Naive thymus-derived CD4-positive, alpha-beta T cell (primary cell): ENCODE results near the gene NRAS. TPM values are rescaled to one million over a fixed set of nuclear protein-coding genes. Genes with fewer than 3 reads are reported as not detected.
A peak's percentile ranks its signal among the peaks of the same experiment; 100 is the strongest.

ENCODE experiments used
- ATAC-seq: fragments of 150-1000 bp; cut with Tn5 transposase; 2 replicates; pipeline ENCODE4 v1.10.0; 2021; ENCODE audit warnings: mild to moderate bottlenecking, moderate library complexity
- CTCF ChIA-PET: fragments of 350-600 bp; sonication (Branson Sonifier 250); formaldehyde crosslinking; loops from one replicate; lab custom pipeline; 2021; ENCODE audit warnings: antibody characterized with exemption; lab: Charles Lee
- POLR2A ChIA-PET: fragments of 350-600 bp; sonication (Branson Sonifier 250); formaldehyde crosslinking; loops from one replicate; lab custom pipeline; 2021; ENCODE audit warnings: antibody characterized with exemption, inconsistent platforms; lab: Charles Lee
- DNase-seq, 9 donors: peaks; one replicate each; pipeline versions ENCODE4 v3.0.0 to v3.0.0-alpha.2; 2020 to 2022; ENCODE audit warnings: mixed read lengths in 1 of 9
- H3K27ac ChIP-seq: one replicate; pipeline ENCODE4 v1.7.0; 2013; ENCODE audit warnings: mild to moderate bottlenecking, low read depth, low read length, moderate library complexity
- H3K27me3 ChIP-seq, 2 donors: one replicate each; pipeline ENCODE4 v1.7.0; 2013; ENCODE audit warnings: low read length in 2 of 2, mild to moderate bottlenecking in 2 of 2, moderate library complexity in 2 of 2; ENCODE audit not compliant: control insufficient read depth in 2 of 2, insufficient read depth in 2 of 2
- H3K36me3 ChIP-seq, 3 experiments: 1 replicate in 2 of 3; 2 replicates in 1 of 3; pipeline ENCODE4 v1.7.0; 2013; ENCODE audit warnings: low read length in 3 of 3, mild to moderate bottlenecking in 3 of 3, moderate library complexity in 1 of 3; ENCODE audit not compliant: insufficient read depth in 3 of 3, control insufficient read depth in 2 of 3
- H3K4me1 ChIP-seq, 2 donors: one replicate each; pipeline ENCODE4 v1.7.0; 2013; ENCODE audit warnings: low read length in 2 of 2, mild to moderate bottlenecking in 2 of 2, moderate library complexity in 1 of 2; ENCODE audit not compliant: control insufficient read depth in 2 of 2, insufficient read depth in 2 of 2
- H3K4me3 ChIP-seq: 2 replicates; pipeline ENCODE4 v1.7.0; 2013; ENCODE audit warnings: mild to moderate bottlenecking, low read length
- H3K9me3 ChIP-seq, 3 experiments: 1 replicate in 2 of 3; 2 replicates in 1 of 3; pipeline ENCODE4 v1.7.0; 2013; ENCODE audit warnings: low read length in 3 of 3; ENCODE audit not compliant: control insufficient read depth in 2 of 3
- H3K27ac Mint-ChIP-seq, 9 donors: one replicate each; pipeline ENCODE4 v1.8.0; 2020 to 2022; ENCODE audit warnings: mixed read lengths in 9 of 9, mild to moderate bottlenecking in 8 of 9, moderate library complexity in 5 of 9, inconsistent platforms in 2 of 9
- H3K27me3 Mint-ChIP-seq, 5 donors: one replicate each; pipeline ENCODE4 v1.8.0; 2021 to 2022; ENCODE audit warnings: mixed read lengths in 5 of 5, mild to moderate bottlenecking in 1 of 5
- H3K36me3 Mint-ChIP-seq, 5 donors: one replicate each; pipeline ENCODE4 v1.8.0; 2020 to 2022; ENCODE audit warnings: mixed read lengths in 5 of 5, mild to moderate bottlenecking in 3 of 5, inconsistent platforms in 1 of 5
- H3K4me1 Mint-ChIP-seq, 7 donors: one replicate each; pipeline ENCODE4 v1.8.0; 2020 to 2022; ENCODE audit warnings: mixed read lengths in 7 of 7, mild to moderate bottlenecking in 3 of 7, inconsistent platforms in 1 of 7
- H3K4me3 Mint-ChIP-seq, 10 donors: one replicate each; pipeline ENCODE4 v1.8.0; 2020 to 2022; ENCODE audit warnings: mild to moderate bottlenecking in 10 of 10, mixed read lengths in 10 of 10, moderate library complexity in 6 of 10, inconsistent platforms in 2 of 10
- H3K9me3 Mint-ChIP-seq, 11 donors: one replicate each; pipeline ENCODE4 v1.8.0; 2020 to 2022; ENCODE audit warnings: mixed read lengths in 11 of 11, mild to moderate bottlenecking in 4 of 11, inconsistent platforms in 1 of 11, moderate library complexity in 1 of 11
- intact Hi-C, 2 donors: fragments of 100-400 bp; cut with micrococcal nuclease; formaldehyde crosslinking; loops; one replicate each; pipeline ENCODE4 v1.15.1; 2023
- polyA plus RNA-seq, 2 donors: library from polyadenylated mRNA; unstranded; fragments of 300-500 nt; fragmentation: Illumina TruSeq; gene quantifications; one replicate each; pipeline ENCODE4 v1.2.3, GENCODE V29; 2021
- total RNA-seq, 6 experiments: library from RNA in 5 of 6; stranded (reverse) in 5 of 6; gene quantifications; 1 replicate in 5 of 6; 2 replicates in 1 of 6; pipeline ENCODE4 v1.2.3 and lab custom pipeline; 2021 to 2026

Gene NRAS
- total RNA-seq, result 10 to 100 TPM; 22.3 to 56.0 (median 25.0) TPM
- polyA plus RNA-seq, result 10 to 100 TPM; 15.7 to 23.4 TPM
- total RNA-seq (lab: John Stamatoyannopoulos, UW), result 45.5 reads per million, percentile 69 among the genes with 10 or more reads in this experiment

- Histone ChIP-seq H3K9me3 (no peaks in the 10 kb centered on the region), H3K27me3 (no peaks in the 10 kb centered on the region), H3K36me3 (peaks cover 19 to 60% (median 32%) of the 10 kb centered on the region in 3 experiments), H3K4me1 (peaks cover 17 to 20% of the 10 kb centered on the region in 2 donors), H3K27ac (peak within 1 kb of the TSS; percentile 98), H3K4me3 (peak within 1 kb of the TSS; percentile 98)
- peak within 1 kb of the TSS; percentile 91 to 100 (median 96) for H3K4me3 Mint-ChIP-seq
- peaks cover 13 to 42% (median 22%) of the 10 kb centered on the region in 5 donors for H3K36me3 Mint-ChIP-seq
- H3K4me1 Mint-ChIP-seq, result peaks cover 10 to 34% (median 25%) of the 10 kb centered on the region in 7 donors
- intact Hi-C loops, result loop anchor here (1.0 to 5.0 kb wide), 12 partner anchors 41 to 1999 kb away; partner anchors contain the start of genes BCAS2 (in 2 of the 2), CSDE1 (in 2 of the 2), DENND2C (in 2 of the 2) and SIKE1 (in 2 of the 2)
- ChIA-PET POLR2A (interaction anchor here (0.6 to 3.2 kb wide), 8 partner anchors 9 to 205 kb away, joined by 3 to 36 read pairs (median 6); partner anchors contain the start of genes BCAS2, CSDE1, SIKE1 and TRIM33), CTCF (no interaction called here)
- H3K27ac Mint-ChIP-seq, result peak within 1 kb of the TSS; percentile 93 to 99 (median 97)
- ATAC-seq (peak; percentile 98), DNase-seq (peak; percentile 90 to 96 (median 94))
- H3K27me3 Mint-ChIP-seq, result no peaks in the 10 kb centered on the region
- peaks cover 0 to 5% (median 0%) of the 10 kb centered on the region in 11 donors for H3K9me3 Mint-ChIP-seq
These were observed at the start of gene NRAS for GRCh38 chr1:114716304-114717170. TSS of gene NRAS (minus strand) at chr1:114716771. CDS start at chr1:114716160, 611 bp downstream.

- DNase-seq (no peak), ATAC-seq (no peak)
- Mint-ChIP-seq H3K4me1 (no peaks in the 10 kb centered on the region), H3K9me3 (peaks cover 0 to 9% (median 2%) of the 10 kb centered on the region in 11 donors), H3K27ac (no peak overlapping the region), H3K36me3 (peaks cover 0 to 11% (median 6%) of the 10 kb centered on the region in 5 donors), H3K4me3 (no peak overlapping the region), H3K27me3 (no peaks in the 10 kb centered on the region)
- Histone ChIP-seq H3K4me3 (no peak overlapping the region), H3K9me3 (no peaks in the 10 kb centered on the region), H3K27ac (no peak overlapping the region), H3K4me1 (no peaks in the 10 kb centered on the region), H3K27me3 (no peaks in the 10 kb centered on the region), H3K36me3 (no peaks in the 10 kb centered on the region)
- ChIA-PET CTCF (no interaction called here), POLR2A (no interaction called here)
- intact Hi-C loops, result no loop called here
These were observed 48.1 kb upstream of the NRAS start for GRCh38 chr1:114764689-114765088.

- Histone ChIP-seq H3K4me1 (peaks cover 37 to 42% of the 10 kb centered on the region in 2 donors), H3K27me3 (no peaks in the 10 kb centered on the region), H3K4me3 (peak overlapping the region; percentile 100), H3K27ac (peak overlapping the region; percentile 97), H3K36me3 (peaks cover 0 to 4% (median 0%) of the 10 kb centered on the region in 3 experiments), H3K9me3 (no peaks in the 10 kb centered on the region)
- Mint-ChIP-seq H3K4me3 (peak overlapping the region; percentile 95 to 100 (median 100)), H3K36me3 (peaks cover 3 to 24% (median 15%) of the 10 kb centered on the region in 5 donors), H3K4me1 (peaks cover 31 to 53% (median 45%) of the 10 kb centered on the region in 7 donors), H3K9me3 (peaks cover 0 to 11% (median 4%) of the 10 kb centered on the region in 11 donors), H3K27me3 (no peaks in the 10 kb centered on the region), H3K27ac (peak overlapping the region; percentile 97 to 100 (median 100))
- intact Hi-C loops, result loop anchor here (1.0 to 10.0 kb wide), 7 partner anchors 304 to 1801 kb away; partner anchors contain the start of genes RSBN1 (in 1 of the 2), SLC16A1 (in 1 of the 2) and VANGL1 (in 1 of the 2)
- ATAC-seq (no peak), DNase-seq (no peak)
- ChIA-PET POLR2A (interaction anchor here (0.7 to 6.4 kb wide), 11 partner anchors 10 to 341 kb away, joined by 3 to 47 read pairs (median 6); partner anchors contain the start of genes BCAS2, NRAS, SIKE1 and TRIM33), CTCF (no interaction called here)
These were observed 41.8 kb upstream of the NRAS start for GRCh38 chr1:114758256-114758832.

- ChIA-PET POLR2A (interaction anchor here (0.7 to 6.4 kb wide), 13 partner anchors 9 to 828 kb away, joined by 3 to 47 read pairs (median 6); partner anchors contain the start of genes BCAS2, NRAS, SIKE1 and TRIM33), CTCF (no interaction called here)
- H3K9me3 ChIP-seq, result no peaks in the 10 kb centered on the region
- peaks cover 0 to 4% (median 0%) of the 10 kb centered on the region in 3 experiments for H3K36me3 ChIP-seq
- H3K27me3 Mint-ChIP-seq, result no peaks in the 10 kb centered on the region
- peaks cover 3 to 24% (median 13%) of the 10 kb centered on the region in 5 donors for H3K36me3 Mint-ChIP-seq
- H3K27ac ChIP-seq, result peak within 1 kb of the TSS; percentile 97
- no peaks in the 10 kb centered on the region for H3K27me3 ChIP-seq
- H3K27ac Mint-ChIP-seq, result peak within 1 kb of the TSS; percentile 97 to 100 (median 100)
- ATAC-seq (peak; percentile 90), DNase-seq (peak; percentile 91 to 97 (median 96))
- H3K9me3 Mint-ChIP-seq, result peaks cover 0 to 6% (median 0%) of the 10 kb centered on the region in 11 donors
- peak within 1 kb of the TSS; percentile 100 for H3K4me3 ChIP-seq
- peaks cover 44 to 49% of the 10 kb centered on the region in 2 donors for H3K4me1 ChIP-seq
- peak within 1 kb of the TSS; percentile 95 to 100 (median 100) for H3K4me3 Mint-ChIP-seq
- intact Hi-C loops, result loop anchor here (1.0 to 10.0 kb wide), 19 partner anchors 17 to 1801 kb away; partner anchors contain the start of genes BCAS2 (in 2 of the 2), DENND2C (in 2 of the 2), NRAS (in 2 of the 2) and RSBN1 (in 2 of the 2)
- H3K4me1 Mint-ChIP-seq, result peaks cover 32 to 60% (median 51%) of the 10 kb centered on the region in 7 donors
These were observed 41.1 kb upstream of the NRAS start, which contains the start of gene CSDE1 for GRCh38 chr1:114757455-114758255. TSS of gene CSDE1 (minus strand) at chr1:114757984. CDS start at chr1:114739890, 18,094 bp downstream.

- ATAC-seq, result no peak
- peak in 1 of 9 donors; percentile 22 for DNase-seq
- Mint-ChIP-seq H3K27me3 (no peaks in the 10 kb centered on the region), H3K4me1 (peaks cover 39 to 66% (median 58%) of the 10 kb centered on the region in 7 donors), H3K4me3 (peak overlapping the region; percentile 95 to 100 (median 100)), H3K27ac (peak overlapping the region; percentile 97 to 100 (median 100)), H3K36me3 (peaks cover 3 to 22% (median 13%) of the 10 kb centered on the region in 5 donors), H3K9me3 (peaks cover 0 to 6% (median 0%) of the 10 kb centered on the region in 11 donors)
- ChIA-PET POLR2A (interaction anchor here (0.7 to 6.4 kb wide), 13 partner anchors 9 to 827 kb away, joined by 3 to 47 read pairs (median 6); partner anchors contain the start of genes BCAS2, NRAS, SIKE1 and TRIM33), CTCF (no interaction called here)
- Histone ChIP-seq H3K27ac (peak overlapping the region; percentile 97), H3K27me3 (no peaks in the 10 kb centered on the region), H3K9me3 (no peaks in the 10 kb centered on the region), H3K4me3 (peak overlapping the region; percentile 100), H3K4me1 (peaks cover 50 to 55% of the 10 kb centered on the region in 2 donors), H3K36me3 (peaks cover 0 to 4% (median 0%) of the 10 kb centered on the region in 3 experiments)
- intact Hi-C loops, result loop anchor here (1.0 to 10.0 kb wide), 17 partner anchors 16 to 1801 kb away; partner anchors contain the start of genes BCAS2 (in 2 of the 2), DENND2C (in 2 of the 2), NRAS (in 2 of the 2) and RSBN1 (in 2 of the 2)
These were observed 40.4 kb upstream of the NRAS start for GRCh38 chr1:114756949-114757454.
